Measurements from ENCODE around the gene FLT3.
"Not testable (repeated sequence)": the region's sequence is repeated elsewhere in the genome, so short reads cannot be mapped to it uniquely, and the experiment has no call there.

The FLT3 gene

GRCh38 chr13:28100150-28101121 lies at the start of gene FLT3:
FLT3 (minus strand) TSS chr13:28100576; CDS start chr13:28100510, 66 bp downstream.
- no peak within 1 kb of the TSS for H3K9ac ChIP-seq (ENCODE audit: low read length)
- H3K9me3 ChIP-seq (ENCODE audit: control insufficient read depth, low read length), result no peaks in the 10 kb centered on the region
- no peak within 1 kb of the TSS for H3K4me3 ChIP-seq (ENCODE audit: low read length)
- no peaks in the 10 kb centered on the region for H3K36me3 ChIP-seq (ENCODE audit: control insufficient read depth, insufficient read depth, low read length)
- H3K4me1 ChIP-seq (ENCODE audit: control insufficient read depth, insufficient read depth, low read length), result no peaks in the 10 kb centered on the region
- H3K27me3 ChIP-seq (ENCODE audit: control insufficient read depth, insufficient read depth, low read length), result peaks cover 30% of the 10 kb centered on the region

GRCh38 chr13:28147495-28147894 lies 47.1 kb upstream of the FLT3 start:
- H3K27me3 ChIP-seq (ENCODE audit: control insufficient read depth, insufficient read depth, low read length), result no peaks in the 10 kb centered on the region
- H3K4me1 ChIP-seq (ENCODE audit: control insufficient read depth, insufficient read depth, low read length), result peaks cover 5% of the 10 kb centered on the region
- H3K36me3 ChIP-seq (ENCODE audit: control insufficient read depth, insufficient read depth, low read length), result no peaks in the 10 kb centered on the region
- H3K4me3 ChIP-seq (ENCODE audit: low read length), result no peak overlapping the region
- H3K9me3 ChIP-seq (ENCODE audit: control insufficient read depth, low read length), result no peaks in the 10 kb centered on the region
- no peak overlapping the region for H3K9ac ChIP-seq (ENCODE audit: low read length)

GRCh38 chr13:28145049-28145448 lies 44.7 kb upstream of the FLT3 start:
- Histone ChIP-seq H3K9me3 (ENCODE audit: control insufficient read depth, low read length) (no peaks in the 10 kb centered on the region), H3K9ac (ENCODE audit: low read length) (no peak overlapping the region), H3K4me1 (ENCODE audit: control insufficient read depth, insufficient read depth, low read length) (peaks cover 12% of the 10 kb centered on the region), H3K4me3 (ENCODE audit: low read length) (no peak overlapping the region), H3K36me3 (ENCODE audit: control insufficient read depth, insufficient read depth, low read length) (no peaks in the 10 kb centered on the region), H3K27me3 (ENCODE audit: control insufficient read depth, insufficient read depth, low read length) (no peaks in the 10 kb centered on the region)

GRCh38 chr13:28141542-28141941 lies 41.2 kb upstream of the FLT3 start:
- H3K4me3 ChIP-seq (ENCODE audit: low read length); H3K9ac ChIP-seq (ENCODE audit: low read length); H3K9me3 ChIP-seq (ENCODE audit: control insufficient read depth, low read length); H3K36me3 ChIP-seq (ENCODE audit: control insufficient read depth, insufficient read depth, low read length); H3K27me3 ChIP-seq (ENCODE audit: control insufficient read depth, insufficient read depth, low read length): not testable (repeated sequence)
- peaks cover 12% of the 10 kb centered on the region for H3K4me1 ChIP-seq (ENCODE audit: control insufficient read depth, insufficient read depth, low read length)

GRCh38 chr13:28140433-28141125 lies 40.2 kb upstream of the FLT3 start:
- Histone ChIP-seq H3K4me1 (ENCODE audit: control insufficient read depth, insufficient read depth, low read length) (peaks cover 12% of the 10 kb centered on the region), H3K36me3 (ENCODE audit: control insufficient read depth, insufficient read depth, low read length) (no peaks in the 10 kb centered on the region), H3K4me3 (ENCODE audit: low read length) (no peak overlapping the region), H3K9me3 (ENCODE audit: control insufficient read depth, low read length) (no peaks in the 10 kb centered on the region), H3K27me3 (ENCODE audit: control insufficient read depth, insufficient read depth, low read length) (no peaks in the 10 kb centered on the region), H3K9ac (ENCODE audit: low read length) (no peak overlapping the region)

GRCh38 chr13:28138756-28139470 lies 38.5 kb upstream of the FLT3 start:
- Histone ChIP-seq H3K27me3 (ENCODE audit: control insufficient read depth, insufficient read depth, low read length) (no peaks in the 10 kb centered on the region), H3K9me3 (ENCODE audit: control insufficient read depth, low read length) (no peaks in the 10 kb centered on the region), H3K9ac (ENCODE audit: low read length) (peak overlapping the region; percentile 99), H3K4me1 (ENCODE audit: control insufficient read depth, insufficient read depth, low read length) (peaks cover 7% of the 10 kb centered on the region), H3K36me3 (ENCODE audit: control insufficient read depth, insufficient read depth, low read length) (no peaks in the 10 kb centered on the region), H3K4me3 (ENCODE audit: low read length) (peak overlapping the region; percentile 64)

GRCh38 chr13:28138012-28138755 lies 37.8 kb upstream of the FLT3 start, which contains the start of gene PAN3:
PAN3 (plus strand) TSS chr13:28138545; CDS start chr13:28138658, 113 bp downstream.
- Histone ChIP-seq H3K4me3 (ENCODE audit: low read length) (peak within 1 kb of the TSS; percentile 64), H3K4me1 (ENCODE audit: control insufficient read depth, insufficient read depth, low read length) (peaks cover 7% of the 10 kb centered on the region), H3K9me3 (ENCODE audit: control insufficient read depth, low read length) (no peaks in the 10 kb centered on the region), H3K36me3 (ENCODE audit: control insufficient read depth, insufficient read depth, low read length) (no peaks in the 10 kb centered on the region), H3K27me3 (ENCODE audit: control insufficient read depth, insufficient read depth, low read length) (no peaks in the 10 kb centered on the region), H3K9ac (ENCODE audit: low read length) (peak within 1 kb of the TSS; percentile 99)

- peak overlapping the region; percentile 64 for H3K4me3 ChIP-seq (ENCODE audit: low read length)
Observed at GRCh38 chr13:28137596-28137995, 37.2 kb upstream of the FLT3 start.

GRCh38 chr13:28136916-28137315 lies 36.5 kb upstream of the FLT3 start:
- no peaks in the 10 kb centered on the region for H3K9me3 ChIP-seq (ENCODE audit: control insufficient read depth, low read length)
- peak overlapping the region; percentile 64 for H3K4me3 ChIP-seq (ENCODE audit: low read length)
- H3K27me3 ChIP-seq (ENCODE audit: control insufficient read depth, insufficient read depth, low read length), result no peaks in the 10 kb centered on the region
- H3K9ac ChIP-seq (ENCODE audit: low read length), result peak overlapping the region; percentile 99
- no peaks in the 10 kb centered on the region for H3K36me3 ChIP-seq (ENCODE audit: control insufficient read depth, insufficient read depth, low read length)
- H3K4me1 ChIP-seq (ENCODE audit: control insufficient read depth, insufficient read depth, low read length), result peaks cover 7% of the 10 kb centered on the region

More at GRCh38 chr13:28137596-28137995, 37.2 kb upstream of the FLT3 start:
- Histone ChIP-seq H3K27me3 (ENCODE audit: control insufficient read depth, insufficient read depth, low read length) (no peaks in the 10 kb centered on the region), H3K36me3 (ENCODE audit: control insufficient read depth, insufficient read depth, low read length) (no peaks in the 10 kb centered on the region), H3K9ac (ENCODE audit: low read length) (peak overlapping the region; percentile 99), H3K9me3 (ENCODE audit: control insufficient read depth, low read length) (no peaks in the 10 kb centered on the region), H3K4me1 (ENCODE audit: control insufficient read depth, insufficient read depth, low read length) (peaks cover 7% of the 10 kb centered on the region)

GRCh38 chr13:28131646-28132045 lies 31.3 kb upstream of the FLT3 start:
- Histone ChIP-seq H3K4me1 (ENCODE audit: control insufficient read depth, insufficient read depth, low read length) (no peaks in the 10 kb centered on the region), H3K9ac (ENCODE audit: low read length) (no peak overlapping the region), H3K9me3 (ENCODE audit: control insufficient read depth, low read length) (no peaks in the 10 kb centered on the region), H3K27me3 (ENCODE audit: control insufficient read depth, insufficient read depth, low read length) (no peaks in the 10 kb centered on the region), H3K4me3 (ENCODE audit: low read length) (no peak overlapping the region), H3K36me3 (ENCODE audit: control insufficient read depth, insufficient read depth, low read length) (no peaks in the 10 kb centered on the region)

- Histone ChIP-seq H3K9me3 (ENCODE audit: control insufficient read depth, low read length) (no peaks in the 10 kb centered on the region), H3K27me3 (ENCODE audit: control insufficient read depth, insufficient read depth, low read length) (no peaks in the 10 kb centered on the region), H3K4me3 (ENCODE audit: low read length) (no peak overlapping the region), H3K4me1 (ENCODE audit: control insufficient read depth, insufficient read depth, low read length) (no peaks in the 10 kb centered on the region), H3K36me3 (ENCODE audit: control insufficient read depth, insufficient read depth, low read length) (no peaks in the 10 kb centered on the region), H3K9ac (ENCODE audit: low read length) (no peak overlapping the region)
Observed at GRCh38 chr13:28129911-28130693, 29.7 kb upstream of the FLT3 start.
